ENCODE data around the gene SRD5A1.
A peak's percentile ranks its signal among the peaks of the same experiment; 100 is the strongest.

The SRD5A1 gene

GRCh38 chr5:6684075-6684474 is 50.8 kb downstream of the SRD5A1 start:
- no peak for DNase-seq (ENCODE audit: low read depth)

- DNase-seq (ENCODE audit: low read depth), result no peak
These were observed 53.3 kb downstream of the SRD5A1 start for GRCh38 chr5:6686501-6686900.

- peak; percentile 21 for DNase-seq (ENCODE audit: low read depth)
These were observed 53.7 kb downstream of the SRD5A1 start for GRCh38 chr5:6686915-6687409.

GRCh38 chr5:6687505-6687904 is 54.3 kb downstream of the SRD5A1 start:
- no peak for DNase-seq (ENCODE audit: low read depth)

GRCh38 chr5:6692906-6693305 is 59.7 kb downstream of the SRD5A1 start:
- DNase-seq (ENCODE audit: low read depth), result no peak

- no peak for DNase-seq (ENCODE audit: low read depth)
These were observed 65.5 kb downstream of the SRD5A1 start for GRCh38 chr5:6698696-6699095.

- DNase-seq (ENCODE audit: low read depth), result no peak
These were observed 66.1 kb downstream of the SRD5A1 start for GRCh38 chr5:6699357-6699756.

- DNase-seq (ENCODE audit: low read depth), result no peak
These were observed 66.9 kb downstream of the SRD5A1 start for GRCh38 chr5:6700074-6700684.

- DNase-seq (ENCODE audit: low read depth), result no peak
These were observed 67.6 kb downstream of the SRD5A1 start for GRCh38 chr5:6700685-6701355.

- no peak for DNase-seq (ENCODE audit: low read depth)
These were observed 68.3 kb downstream of the SRD5A1 start for GRCh38 chr5:6701491-6701890.

GRCh38 chr5:6702633-6703032 is 69.4 kb downstream of the SRD5A1 start:
- no peak for DNase-seq (ENCODE audit: low read depth)

GRCh38 chr5:6703806-6704205 is 70.6 kb downstream of the SRD5A1 start:
- DNase-seq (ENCODE audit: low read depth), result no peak

- peak; percentile 78 for DNase-seq (ENCODE audit: low read depth)
These were observed 71.2 kb downstream of the SRD5A1 start for GRCh38 chr5:6704361-6704851.

- no peak for DNase-seq (ENCODE audit: low read depth)
These were observed 71.8 kb downstream of the SRD5A1 start for GRCh38 chr5:6705088-6705487.

GRCh38 chr5:6705959-6706358 is 72.7 kb downstream of the SRD5A1 start:
- no peak for DNase-seq (ENCODE audit: low read depth)

- no peak for DNase-seq (ENCODE audit: low read depth)
These were observed 74.6 kb downstream of the SRD5A1 start for GRCh38 chr5:6707852-6708251.

- no peak for DNase-seq (ENCODE audit: low read depth)
These were observed 75.6 kb downstream of the SRD5A1 start for GRCh38 chr5:6708814-6709213.

- DNase-seq (ENCODE audit: low read depth), result no peak
These were observed 76.8 kb downstream of the SRD5A1 start for GRCh38 chr5:6710070-6710469.

GRCh38 chr5:6710551-6711318 is 77.5 kb downstream of the SRD5A1 start:
- DNase-seq (ENCODE audit: low read depth), result no peak

GRCh38 chr5:6711409-6712141 is 78.3 kb downstream of the SRD5A1 start:
- DNase-seq (ENCODE audit: low read depth), result no peak

GRCh38 chr5:6712142-6712576 is 78.9 kb downstream of the SRD5A1 start:
- DNase-seq (ENCODE audit: low read depth), result no peak
